ENCODE results near the gene COMT. TPM values are rescaled to one million over a fixed set of nuclear protein-coding genes. Genes with fewer than 3 reads are reported as not detected.

COMT gene
- 10 to 100 TPM; 62.2 to 76.0 (median 69.6) TPM for polyA plus RNA-seq (ENCODE audit: low read depth in 6 of 6)

DNA sequence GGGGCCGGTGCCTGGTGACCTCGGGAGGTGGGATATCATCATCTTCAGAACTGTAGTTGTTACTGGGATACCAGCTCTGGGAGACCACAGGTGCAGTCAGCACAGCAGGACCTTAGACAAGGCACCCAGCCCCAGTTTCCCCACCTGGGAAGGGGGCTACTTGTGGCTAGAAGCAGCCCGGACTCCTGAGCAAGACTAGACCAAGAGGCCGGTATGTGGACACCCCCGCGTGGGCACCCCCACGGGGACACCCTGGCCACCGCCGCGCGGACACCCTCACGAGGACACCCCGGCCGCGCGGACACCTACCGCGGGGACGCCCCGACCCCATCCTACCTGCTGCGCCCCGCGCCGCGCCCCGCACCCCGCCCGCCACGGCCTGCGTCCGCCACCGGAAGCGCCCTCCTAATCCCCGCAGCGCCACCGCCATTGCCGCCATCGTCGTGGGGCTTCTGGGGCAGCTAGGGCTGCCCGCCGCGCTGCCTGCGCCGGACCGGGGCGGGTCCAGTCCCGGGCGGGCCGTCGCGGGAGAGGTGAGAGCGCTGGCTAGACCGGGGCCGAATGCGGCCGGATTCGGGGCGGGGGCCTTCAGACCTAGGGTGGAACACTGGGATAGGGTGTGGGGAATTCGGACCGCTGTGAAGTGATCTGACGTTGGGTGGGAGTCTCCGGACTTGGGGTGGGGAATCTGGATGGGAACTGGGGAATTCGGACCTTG is at the start of gene COMT, which contains the start of gene TXNRD2:
Gene COMT, plus strand, starts transcription at position 408 of the 718 bp plus-strand sequence. CDS start 20,755 bp downstream, outside the sequence.
Gene TXNRD2, minus strand, starts transcription at position 454 of the 718 bp plus-strand sequence. Its CDS starts 15 bp downstream, at position 439.
- DNase-seq (peak; percentile 70), ATAC-seq (ENCODE audit: low read depth in 2 of 2) (peak; percentile 87 to 90)
- Mint-ChIP-seq H3K27ac (peak within 1 kb of the TSS; percentile 89 to 97 (median 96)), H3K36me3 (peaks cover 6 to 7% of the 10 kb centered on the region in 2 donors), H3K4me1 (peaks cover 33 to 60% (median 54%) of the 10 kb centered on the region in 3 donors), H3K27me3 (no peaks in the 10 kb centered on the region), H3K4me3 (peak within 1 kb of the TSS; percentile 91 to 97 (median 96)), H3K9me3 (peaks cover 0 to 5% (median 2%) of the 10 kb centered on the region in 7 donors)

DNA sequence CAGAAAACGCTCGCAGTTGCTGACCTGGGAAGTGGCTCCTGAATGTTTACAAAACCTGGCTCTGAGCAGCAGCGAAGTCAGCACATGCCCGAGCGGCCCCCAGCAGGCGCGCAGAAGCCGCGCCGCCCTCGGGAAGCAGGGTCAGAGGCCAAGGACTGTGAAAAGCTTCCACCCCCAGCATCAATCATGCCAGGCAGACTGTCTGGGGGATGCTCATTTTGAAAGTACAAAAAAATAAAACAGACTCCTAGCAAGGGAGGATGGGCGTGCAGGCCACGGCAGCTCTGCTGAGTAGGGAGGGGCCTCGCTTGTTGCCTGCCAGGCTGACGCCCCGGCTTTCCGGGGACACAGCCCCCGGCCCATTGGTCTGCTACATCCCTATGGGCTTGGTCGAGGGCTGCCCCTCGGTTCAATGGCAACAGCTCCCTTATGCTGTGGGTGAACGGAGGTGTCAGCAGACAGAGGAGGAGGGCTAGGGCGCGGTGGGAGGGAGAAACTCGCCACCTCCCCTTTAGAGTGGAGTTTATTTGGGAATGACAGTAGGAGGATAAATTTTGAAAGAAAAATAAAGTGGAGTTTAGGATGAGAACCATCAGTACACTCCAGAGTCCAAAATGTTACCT is 49.2 kb upstream of the COMT start:
- Mint-ChIP-seq H3K27me3 (no peaks in the 10 kb centered on the region), H3K36me3 (peaks cover 0 to 2% of the 10 kb centered on the region in 2 donors), H3K4me1 (peaks cover 17 to 35% (median 32%) of the 10 kb centered on the region in 3 donors), H3K4me3 (peak overlapping the region; percentile 79 to 93 (median 88)), H3K9me3 (no peaks in the 10 kb centered on the region), H3K27ac (peak overlapping the region in 4 of 6 donors; percentile 66 to 78 (median 75))
- peak in 1 of 2 donors; percentile 4 for ATAC-seq (ENCODE audit: low read depth in 2 of 2)
- no peak for DNase-seq

DNA sequence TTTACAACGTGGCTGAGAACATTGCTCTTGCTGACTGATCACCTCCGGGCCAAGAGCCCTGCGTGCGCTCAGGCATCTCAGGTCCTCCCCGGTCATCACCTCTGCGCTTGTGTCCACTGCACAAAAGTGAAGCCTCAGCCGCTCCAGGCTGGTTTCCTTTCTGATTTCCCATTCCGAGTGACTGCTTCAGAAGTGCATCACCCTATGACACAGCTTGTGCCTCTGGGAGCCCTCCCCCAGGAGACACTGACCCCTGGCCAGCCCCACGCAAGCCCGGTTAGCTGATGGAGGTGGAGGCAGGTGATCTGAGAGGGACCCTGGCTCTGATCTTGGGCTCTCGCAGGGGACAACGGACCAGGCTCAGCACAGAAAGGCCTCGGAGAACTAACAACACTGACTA is 48.6 kb upstream of the COMT start:
- peaks cover 0 to 3% of the 10 kb centered on the region in 2 donors for H3K36me3 Mint-ChIP-seq
- H3K27ac Mint-ChIP-seq = peak overlapping the region in 1 of 6 donors; percentile 89
- ATAC-seq (ENCODE audit: low read depth in 2 of 2) (no peak), DNase-seq (no peak)
- H3K27me3 Mint-ChIP-seq = no peaks in the 10 kb centered on the region
- H3K4me3 Mint-ChIP-seq = peak overlapping the region in 3 of 8 donors; percentile 36 to 56 (median 53)
- peaks cover 15 to 35% (median 28%) of the 10 kb centered on the region in 3 donors for H3K4me1 Mint-ChIP-seq
- H3K9me3 Mint-ChIP-seq = no peaks in the 10 kb centered on the region

DNA sequence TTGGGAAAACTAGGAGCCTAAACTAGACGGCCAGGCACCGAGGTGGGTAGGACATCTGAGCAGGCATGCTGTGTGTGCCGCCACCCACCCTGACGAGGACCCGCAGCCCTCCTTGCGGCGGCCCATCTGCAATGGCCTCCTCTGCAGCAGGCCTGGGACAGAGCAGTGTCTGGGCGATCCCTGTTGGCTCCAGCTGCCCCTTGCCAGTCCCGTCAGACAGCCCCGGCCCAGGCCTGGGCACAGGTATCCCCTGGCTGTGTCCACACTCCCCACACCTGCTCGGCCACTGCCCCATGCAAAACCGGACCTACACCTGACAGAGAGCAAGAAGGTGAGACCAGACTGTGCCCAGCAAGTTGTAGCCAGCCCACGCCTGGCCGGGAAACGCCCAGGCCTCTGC is 48.2 kb upstream of the COMT start:
- Mint-ChIP-seq H3K27ac (no peak overlapping the region), H3K4me1 (peaks cover 15 to 35% (median 26%) of the 10 kb centered on the region in 3 donors), H3K4me3 (no peak overlapping the region), H3K9me3 (no peaks in the 10 kb centered on the region), H3K27me3 (no peaks in the 10 kb centered on the region), H3K36me3 (peaks cover 0 to 3% of the 10 kb centered on the region in 2 donors)
- no peak for DNase-seq
- ATAC-seq (ENCODE audit: low read depth in 2 of 2) = no peak

DNA sequence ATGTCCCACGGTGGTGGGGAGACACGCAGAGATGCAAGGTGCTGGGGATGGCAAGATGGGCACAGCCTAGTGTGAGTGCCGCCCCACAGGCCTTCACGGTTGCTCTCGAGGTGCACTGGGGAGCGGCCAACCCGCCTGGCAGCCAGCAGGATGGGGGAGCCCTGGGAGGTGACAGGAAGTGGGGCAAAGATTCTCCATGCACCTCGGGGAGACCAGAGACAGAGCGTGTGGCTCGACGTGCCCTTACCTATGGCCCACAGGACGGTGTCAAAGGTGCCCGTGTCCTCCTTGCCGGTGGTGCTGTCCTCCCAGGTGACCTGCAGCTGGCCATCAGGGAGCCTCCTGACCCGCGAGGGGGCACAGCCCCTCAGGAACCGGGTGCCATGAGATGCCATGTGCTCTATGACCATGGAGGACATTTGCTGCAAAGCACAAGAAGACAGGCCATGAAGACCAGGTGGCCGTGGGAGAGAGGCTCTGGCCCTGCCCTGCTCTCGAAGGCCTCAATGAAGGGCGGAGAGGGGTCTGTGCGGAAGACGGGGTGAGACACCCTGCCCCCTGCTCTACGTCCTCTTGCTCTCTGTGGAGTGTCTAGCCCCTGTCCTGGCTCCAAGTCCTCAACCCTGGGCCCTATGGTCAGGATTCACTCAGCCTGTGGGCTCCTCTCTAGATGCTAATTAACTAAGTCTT is 46.3 kb upstream of the COMT start:
- Mint-ChIP-seq H3K4me3 (no peak overlapping the region), H3K27ac (no peak overlapping the region)

GRCh38 chr22:19896665-19897355 is 44.8 kb upstream of the COMT start:
- no peaks in the 10 kb centered on the region for H3K9me3 Mint-ChIP-seq
- DNase-seq = no peak
- H3K4me1 Mint-ChIP-seq = peaks cover 1 to 22% (median 10%) of the 10 kb centered on the region in 3 donors
- peaks cover 6 to 7% of the 10 kb centered on the region in 2 donors for H3K36me3 Mint-ChIP-seq
- no peaks in the 10 kb centered on the region for H3K27me3 Mint-ChIP-seq
- H3K4me3 Mint-ChIP-seq = no peak overlapping the region
- H3K27ac Mint-ChIP-seq = peak overlapping the region in 1 of 6 donors; percentile 32
- ATAC-seq (ENCODE audit: low read depth in 2 of 2) = no peak

More for the DNA sequence above, 46.3 kb upstream of the COMT start:
- DNase-seq (no peak), ATAC-seq (ENCODE audit: low read depth in 2 of 2) (no peak)
- Mint-ChIP-seq H3K9me3 (no peaks in the 10 kb centered on the region), H3K36me3 (peaks cover 3 to 6% of the 10 kb centered on the region in 2 donors), H3K4me1 (peaks cover 15 to 35% (median 21%) of the 10 kb centered on the region in 3 donors), H3K27me3 (no peaks in the 10 kb centered on the region)

GRCh38 chr22:19897726-19898125 is 43.8 kb upstream of the COMT start:
- peaks cover 6 to 7% of the 10 kb centered on the region in 2 donors for H3K36me3 Mint-ChIP-seq
- ATAC-seq (ENCODE audit: low read depth in 2 of 2) = no peak
- H3K27me3 Mint-ChIP-seq = no peaks in the 10 kb centered on the region
- no peaks in the 10 kb centered on the region for H3K9me3 Mint-ChIP-seq
- peaks cover 0 to 13% (median 3%) of the 10 kb centered on the region in 3 donors for H3K4me1 Mint-ChIP-seq
- no peak for DNase-seq
- no peak overlapping the region for H3K27ac Mint-ChIP-seq
- no peak overlapping the region for H3K4me3 Mint-ChIP-seq

GRCh38 chr22:19898145-19898544 is 43.4 kb upstream of the COMT start:
- Mint-ChIP-seq H3K9me3 (no peaks in the 10 kb centered on the region), H3K4me3 (no peak overlapping the region), H3K27me3 (no peaks in the 10 kb centered on the region), H3K27ac (no peak overlapping the region), H3K36me3 (peaks cover 6 to 7% of the 10 kb centered on the region in 2 donors), H3K4me1 (peaks cover 0 to 9% (median 0%) of the 10 kb centered on the region in 3 donors)
- DNase-seq (no peak), ATAC-seq (ENCODE audit: low read depth in 2 of 2) (no peak)

DNA sequence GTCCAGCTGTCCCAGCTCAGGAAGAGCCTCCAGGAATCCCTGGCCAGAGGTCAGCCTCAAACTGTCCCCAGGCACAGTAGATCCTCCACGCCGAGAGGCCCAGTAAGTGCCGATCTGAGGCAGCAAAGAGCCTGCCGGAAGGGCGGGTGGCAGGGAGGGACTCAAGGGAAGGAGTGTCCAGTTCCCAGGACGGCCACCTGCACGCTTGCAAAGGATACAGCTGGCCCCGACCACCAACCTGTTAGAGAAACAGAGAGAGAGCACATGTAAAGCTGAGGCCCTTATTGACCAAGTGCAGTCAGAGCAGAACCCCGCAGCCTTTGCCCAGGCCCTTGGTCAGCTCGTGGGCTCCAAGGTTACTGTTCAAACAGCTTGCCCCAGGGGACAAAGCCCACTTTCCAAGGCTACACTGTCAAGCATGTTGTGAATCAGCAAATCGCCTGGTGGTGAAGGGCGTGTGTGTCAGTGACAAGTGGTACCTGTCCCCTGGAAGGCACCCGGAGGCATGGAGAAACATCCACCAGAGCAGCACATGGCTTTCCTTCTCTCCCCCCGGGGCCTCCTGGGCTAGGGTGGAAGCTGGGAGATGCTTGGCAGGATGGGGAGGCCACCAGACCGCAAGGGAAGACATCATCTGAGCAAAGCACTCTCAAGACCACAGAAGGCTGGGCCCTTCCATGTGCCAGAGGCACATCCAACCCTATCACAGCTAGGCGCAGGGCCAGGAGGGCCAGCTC is 42.6 kb upstream of the COMT start:
- H3K27me3 Mint-ChIP-seq = no peaks in the 10 kb centered on the region
- H3K4me3 Mint-ChIP-seq = no peak overlapping the region
- no peak for ATAC-seq (ENCODE audit: low read depth in 2 of 2)
- peaks cover 6 to 7% of the 10 kb centered on the region in 2 donors for H3K36me3 Mint-ChIP-seq
- no peaks in the 10 kb centered on the region for H3K9me3 Mint-ChIP-seq
- H3K4me1 Mint-ChIP-seq = peaks cover 0 to 3% (median 0%) of the 10 kb centered on the region in 3 donors
- H3K27ac Mint-ChIP-seq = peak overlapping the region in 1 of 6 donors; percentile 39
- no peak for DNase-seq

- Mint-ChIP-seq H3K9me3 (no peaks in the 10 kb centered on the region), H3K27ac (no peak overlapping the region), H3K4me3 (no peak overlapping the region), H3K27me3 (no peaks in the 10 kb centered on the region), H3K4me1 (no peaks in the 10 kb centered on the region), H3K36me3 (peaks cover 6 to 7% of the 10 kb centered on the region in 2 donors)
- DNase-seq = no peak
- no peak for ATAC-seq (ENCODE audit: low read depth in 2 of 2)
Observed at GRCh38 chr22:19900707-19901436, 40.7 kb upstream of the COMT start.

GRCh38 chr22:19901577-19902244 is 39.9 kb upstream of the COMT start:
- Mint-ChIP-seq H3K36me3 (peaks cover 6 to 7% of the 10 kb centered on the region in 2 donors), H3K27me3 (no peaks in the 10 kb centered on the region), H3K4me1 (no peaks in the 10 kb centered on the region), H3K4me3 (no peak overlapping the region), H3K9me3 (no peaks in the 10 kb centered on the region), H3K27ac (peak overlapping the region in 1 of 6 donors; percentile 63)
- DNase-seq (no peak), ATAC-seq (ENCODE audit: low read depth in 2 of 2) (no peak)
